GOT3 (cell line): Measurements from ENCODE around the gene TTLL8.

ENCODE experiments used
- DNase-seq: peaks from one replicate; lab custom pipeline; 2025; ENCODE audit warnings: mixed read lengths; lab: John Stamatoyannopoulos, UW

The TTLL8 gene

GRCh38 chr22:50061824-50062355 lies 3.8 kb upstream of the TTLL8 start:
- no peak for DNase-seq

- DNase-seq, result no peak
Observed at GRCh38 chr22:50061141-50061823, 3.2 kb upstream of the TTLL8 start.

GRCh38 chr22:50060441-50061140 lies 2.5 kb upstream of the TTLL8 start:
- DNase-seq, result no peak

GRCh38 chr22:50059881-50060262 lies 1.8 kb upstream of the TTLL8 start:
- DNase-seq, result no peak

GRCh38 chr22:50058906-50059880 lies 1.1 kb upstream of the TTLL8 start:
- DNase-seq, result no peak

GRCh38 chr22:50057278-50058060 lies 629 bp downstream of the TTLL8 start:
- no peak for DNase-seq

GRCh38 chr22:50056214-50056972 lies 1.7 kb downstream of the TTLL8 start:
- no peak for DNase-seq

- no peak for DNase-seq
Observed at GRCh38 chr22:50053861-50054260, 4.2 kb downstream of the TTLL8 start.

GRCh38 chr22:50051930-50052329 lies 6.2 kb downstream of the TTLL8 start:
- DNase-seq, result no peak

GRCh38 chr22:50049299-50050195 lies 8.6 kb downstream of the TTLL8 start:
- DNase-seq, result no peak

GRCh38 chr22:50048836-50049235 lies 9.3 kb downstream of the TTLL8 start:
- no peak for DNase-seq

- no peak for DNase-seq
Observed at GRCh38 chr22:50048061-50048765, 9.9 kb downstream of the TTLL8 start.

GRCh38 chr22:50047346-50047745 lies 10.8 kb downstream of the TTLL8 start:
- DNase-seq, result no peak

GRCh38 chr22:50046481-50047245 lies 11.4 kb downstream of the TTLL8 start:
- no peak for DNase-seq

- no peak for DNase-seq
Observed at GRCh38 chr22:50046019-50046415, 12.1 kb downstream of the TTLL8 start.

GRCh38 chr22:50045211-50046018 lies 12.7 kb downstream of the TTLL8 start:
- DNase-seq, result no peak

- no peak for DNase-seq
Observed at GRCh38 chr22:50044485-50045118, 13.5 kb downstream of the TTLL8 start.
